NCI-H1436 (cell line): ENCODE measurements around the gene SPINK7.

Source experiments
- DNase-seq: peaks from one replicate; lab custom pipeline; 2025; lab: John Stamatoyannopoulos, UW

SPINK7 gene

DNA sequence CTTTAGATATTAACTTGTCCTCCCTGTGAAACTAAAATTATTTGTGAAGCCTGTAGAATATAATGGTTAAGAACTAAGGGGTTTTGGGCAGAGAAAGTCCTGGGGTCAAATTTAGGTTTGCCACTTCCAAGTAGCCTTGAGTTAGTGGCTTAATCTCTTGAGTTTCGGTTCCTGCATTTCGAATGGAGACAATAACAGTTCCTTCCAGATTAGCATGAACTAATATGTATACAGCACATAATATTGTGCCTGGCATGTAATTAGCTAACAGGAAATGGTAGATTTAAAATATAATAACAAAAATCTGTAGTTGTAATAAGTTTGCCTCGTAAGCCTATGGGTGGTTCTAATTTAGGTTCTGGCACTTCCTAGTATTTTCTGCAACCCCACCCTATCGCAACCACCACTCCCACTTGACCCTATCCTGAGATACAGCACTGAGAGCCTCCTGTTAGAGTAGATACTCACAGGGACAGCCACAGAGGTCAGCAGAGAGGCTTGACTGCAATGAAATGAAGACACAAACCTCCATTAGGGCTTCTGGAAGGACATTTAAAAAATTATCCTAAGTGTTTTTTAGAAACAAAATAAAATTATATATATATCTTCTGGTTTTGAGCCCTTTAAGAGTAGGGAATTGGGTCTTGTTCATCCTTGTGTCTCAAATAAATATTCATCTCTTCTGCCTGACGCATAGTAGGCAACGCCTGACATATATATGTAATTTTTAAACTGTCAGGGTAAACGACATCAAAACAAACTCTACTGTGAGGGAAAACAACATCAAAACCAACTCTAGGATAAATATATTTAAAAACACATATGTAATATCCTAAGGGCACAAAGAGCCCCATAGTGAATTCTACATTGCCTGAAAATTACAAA is 31.6 kb downstream of the SPINK7 start:
- no peak for DNase-seq

DNA sequence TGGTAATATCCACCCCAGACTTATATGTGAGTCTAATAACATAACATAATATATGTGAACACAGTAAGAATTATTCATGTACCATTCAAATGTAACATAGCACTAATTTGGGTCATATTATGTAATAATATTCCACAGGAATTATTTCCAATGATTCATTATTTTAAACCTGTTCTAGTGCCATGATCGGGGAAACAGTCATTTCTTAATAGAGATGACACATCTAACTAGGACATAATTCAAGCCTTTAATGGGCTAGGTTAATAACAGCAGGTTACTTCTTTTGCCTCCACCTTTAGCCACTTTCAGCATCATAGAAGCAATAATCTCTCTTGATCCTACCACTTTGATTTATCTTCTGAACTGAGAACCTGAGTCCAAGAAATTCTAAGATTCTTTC is 35.5 kb downstream of the SPINK7 start:
- DNase-seq = no peak

DNA sequence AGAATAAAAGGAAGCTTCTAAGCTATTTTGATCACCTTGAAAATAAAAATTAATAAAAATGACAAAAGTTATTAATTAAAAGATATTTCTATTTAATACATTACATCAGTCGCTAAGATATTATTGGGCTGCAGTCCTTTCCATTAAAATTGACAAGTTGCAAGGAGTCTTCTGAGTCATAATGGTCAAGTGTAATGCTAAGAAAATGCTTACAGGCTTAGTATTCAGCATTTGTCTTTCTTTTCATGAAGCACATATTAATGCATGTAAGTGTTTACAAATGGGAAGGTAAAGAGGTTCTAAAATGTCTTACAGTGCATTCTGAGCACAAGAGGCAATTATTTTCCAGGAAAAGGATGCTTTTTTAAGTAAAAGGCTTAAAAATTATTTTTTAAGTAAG is 40.5 kb downstream of the SPINK7 start:
- no peak for DNase-seq

DNA sequence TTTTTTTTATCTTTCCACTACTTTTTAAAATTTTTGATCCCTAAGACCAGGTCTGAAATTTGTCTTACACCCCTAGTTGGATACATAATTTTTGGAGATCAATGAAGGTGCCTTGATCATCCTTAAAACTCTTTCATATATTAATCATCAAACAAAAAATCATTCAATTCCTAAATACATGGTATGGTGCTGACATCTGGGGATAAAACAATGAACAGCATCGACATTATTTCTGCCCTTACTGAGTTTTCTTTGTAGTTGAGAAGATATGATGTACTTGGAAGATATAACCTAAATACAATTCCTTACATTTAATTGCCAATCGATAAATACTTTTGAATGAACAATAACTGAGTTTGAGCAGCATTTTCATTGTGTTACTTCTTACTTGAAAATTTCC is 41.4 kb downstream of the SPINK7 start:
- DNase-seq = no peak

DNA sequence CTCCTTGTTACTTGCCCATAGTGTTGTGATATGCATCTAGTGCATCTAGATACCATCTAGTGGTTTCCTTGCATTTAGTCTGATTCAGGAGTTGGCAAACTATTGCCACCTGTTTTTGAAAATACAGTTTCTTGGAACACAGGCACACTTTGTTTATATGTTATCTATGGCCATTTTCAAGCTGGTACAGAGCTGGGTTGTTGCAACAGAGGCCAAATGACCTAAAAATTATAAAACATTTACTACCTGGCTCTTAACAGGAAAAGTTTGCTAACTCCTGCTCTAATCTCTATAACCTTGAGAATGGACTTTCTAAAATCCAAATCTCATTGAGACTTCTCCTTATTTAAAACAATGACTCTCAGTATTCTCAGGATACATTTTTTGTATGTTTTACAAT is 52.1 kb downstream of the SPINK7 start:
- no peak for DNase-seq
